ENCODE measurements around the gene FAM222A. TPM values are rescaled to one million over a fixed set of nuclear protein-coding genes. Genes with fewer than 3 reads are reported as not detected.

FAM222A gene
- total RNA-seq, 4 donors from 2014 or later: 7.0 to 24.3 (median 13.5) TPM

DNA sequence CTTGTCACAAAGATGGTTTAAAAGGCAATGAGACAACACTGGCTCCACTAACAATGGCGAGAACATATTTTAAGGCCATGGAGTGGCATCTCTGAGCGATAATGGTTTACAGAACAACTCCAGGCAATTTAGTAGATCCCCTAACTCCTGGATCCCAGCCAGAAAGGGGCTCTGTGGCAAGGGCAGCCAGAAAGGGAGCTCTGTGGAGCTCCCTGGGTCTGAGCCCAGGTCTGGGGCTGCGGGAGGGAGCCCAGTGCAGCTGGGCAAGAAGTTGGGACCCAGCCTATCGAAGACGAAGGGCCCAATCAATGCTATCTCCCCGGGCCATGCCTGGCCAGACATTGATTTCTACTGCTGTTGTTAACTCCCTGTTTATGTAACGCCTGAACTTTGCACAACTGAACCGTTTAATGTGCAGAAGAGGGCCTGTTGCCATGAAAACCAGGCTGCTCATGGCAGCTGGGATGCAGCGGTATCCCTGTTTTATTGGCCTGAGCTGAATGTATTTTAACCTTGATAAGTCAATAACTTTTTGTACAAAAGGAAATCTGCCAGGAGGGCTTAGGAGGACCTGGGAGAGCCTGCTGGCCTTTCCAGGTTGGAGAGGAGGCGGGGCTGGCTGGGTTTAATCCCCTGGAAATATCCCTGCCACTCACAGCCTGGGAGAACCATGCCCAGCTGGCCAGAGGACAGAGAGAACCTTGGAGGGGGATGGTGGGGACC lies 6.7 kb upstream of the FAM222A start:
- peaks cover 0 to under 1% of the 10 kb centered on the region in 2 donors for H3K4me1 ChIP-seq
- in situ Hi-C loops (cut with MboI; ENCODE audit: low sequenced_read_pairs in 4 of 4) (no loop called here), intact Hi-C loops (cut with DNase I; ENCODE audit: low total_unique reads) (no loop called here)
- ATAC-seq: no peak
- no peak for DNase-seq
- H3K4me3 ChIP-seq: no peak overlapping the region
- no peaks in the 10 kb centered on the region for H3K9me3 ChIP-seq
- H3K27me3 ChIP-seq: peaks cover 0 to 2% (median 0%) of the 10 kb centered on the region in 3 donors
- no peaks in the 10 kb centered on the region for H3K36me3 ChIP-seq
- H3K27ac ChIP-seq: no peak overlapping the region
- no peak for TF ChIP-seq POLR2A (IDR thresholded peaks at IDR 0.05)
- TF ChIP-seq, protein P1, sequence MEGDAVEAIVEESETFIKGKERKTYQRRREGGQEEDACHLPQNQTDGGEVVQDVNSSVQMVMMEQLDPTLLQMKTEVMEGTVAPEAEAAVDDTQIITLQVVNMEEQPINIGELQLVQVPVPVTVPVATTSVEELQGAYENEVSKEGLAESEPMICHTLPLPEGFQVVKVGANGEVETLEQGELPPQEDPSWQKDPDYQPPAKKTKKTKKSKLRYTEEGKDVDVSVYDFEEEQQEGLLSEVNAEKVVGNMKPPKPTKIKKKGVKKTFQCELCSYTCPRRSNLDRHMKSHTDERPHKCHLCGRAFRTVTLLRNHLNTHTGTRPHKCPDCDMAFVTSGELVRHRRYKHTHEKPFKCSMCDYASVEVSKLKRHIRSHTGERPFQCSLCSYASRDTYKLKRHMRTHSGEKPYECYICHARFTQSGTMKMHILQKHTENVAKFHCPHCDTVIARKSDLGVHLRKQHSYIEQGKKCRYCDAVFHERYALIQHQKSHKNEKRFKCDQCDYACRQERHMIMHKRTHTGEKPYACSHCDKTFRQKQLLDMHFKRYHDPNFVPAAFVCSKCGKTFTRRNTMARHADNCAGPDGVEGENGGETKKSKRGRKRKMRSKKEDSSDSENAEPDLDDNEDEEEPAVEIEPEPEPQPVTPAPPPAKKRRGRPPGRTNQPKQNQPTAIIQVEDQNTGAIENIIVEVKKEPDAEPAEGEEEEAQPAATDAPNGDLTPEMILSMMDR (IDR thresholded peaks at IDR 0.05 in 4 of 5, conservative IDR thresholded peaks at IDR 0.05 in 1 of 5): no peak

DNA sequence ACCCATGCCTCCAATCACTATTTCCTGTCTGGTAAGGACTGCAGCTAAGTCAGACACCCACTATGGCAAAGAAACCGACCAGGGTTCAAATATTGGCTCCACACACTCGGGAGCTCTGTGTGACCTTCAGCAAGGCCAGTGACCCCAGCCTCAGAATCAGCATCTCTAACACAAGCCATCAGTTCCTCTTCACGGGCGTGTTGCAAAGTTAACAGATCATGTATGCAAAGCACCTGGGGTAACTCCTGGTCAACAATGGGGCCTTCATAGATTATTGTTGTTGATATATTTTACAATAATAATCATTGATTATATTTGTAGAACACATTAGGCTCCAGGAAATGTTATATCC lies 6.2 kb upstream of the FAM222A start:
- no peak for ATAC-seq
- DNase-seq: no peak
- in situ Hi-C loops (cut with MboI; ENCODE audit: low sequenced_read_pairs in 4 of 4): no loop called here
- Histone ChIP-seq H3K4me3 (no peak overlapping the region), H3K27ac (no peak overlapping the region), H3K27me3 (peaks cover 0 to 2% (median 0%) of the 10 kb centered on the region in 3 donors), H3K36me3 (no peaks in the 10 kb centered on the region), H3K9me3 (no peaks in the 10 kb centered on the region), H3K4me1 (peaks cover 0 to 3% of the 10 kb centered on the region in 2 donors)
- intact Hi-C loops (cut with DNase I; ENCODE audit: low total_unique reads): no loop called here
- TF ChIP-seq, protein P1 (IDR thresholded peaks at IDR 0.05 in 4 of 5, conservative IDR thresholded peaks at IDR 0.05 in 1 of 5): no peak
- no peak for TF ChIP-seq POLR2A (IDR thresholded peaks at IDR 0.05)

GRCh38 chr12:109708939-109709338 lies 4.7 kb upstream of the FAM222A start:
- Histone ChIP-seq H3K27ac (no peak overlapping the region), H3K36me3 (no peaks in the 10 kb centered on the region), H3K9me3 (no peaks in the 10 kb centered on the region), H3K4me3 (no peak overlapping the region), H3K4me1 (peaks cover 0 to 3% of the 10 kb centered on the region in 2 donors), H3K27me3 (peaks cover 0 to 2% (median 0%) of the 10 kb centered on the region in 3 donors)
- intact Hi-C loops (cut with DNase I; ENCODE audit: low total_unique reads) (no loop called here), in situ Hi-C loops (cut with MboI; ENCODE audit: low sequenced_read_pairs in 4 of 4) (no loop called here)
- ATAC-seq (no peak), DNase-seq (no peak)
- no peak for TF ChIP-seq POLR2A (IDR thresholded peaks at IDR 0.05)
- TF ChIP-seq, protein P1 (IDR thresholded peaks at IDR 0.05 in 4 of 5, conservative IDR thresholded peaks at IDR 0.05 in 1 of 5): no peak

GRCh38 chr12:109709401-109709991 lies 4.1 kb upstream of the FAM222A start:
- H3K27me3 ChIP-seq: peaks cover 0 to 2% (median 0%) of the 10 kb centered on the region in 3 donors
- intact Hi-C loops (cut with DNase I; ENCODE audit: low total_unique reads) (no loop called here), in situ Hi-C loops (cut with MboI; ENCODE audit: low sequenced_read_pairs in 4 of 4) (no loop called here)
- no peak overlapping the region for H3K27ac ChIP-seq
- TF ChIP-seq POLR2A (IDR thresholded peaks at IDR 0.05): no peak
- TF ChIP-seq, protein P1 (IDR thresholded peaks at IDR 0.05 in 4 of 5, conservative IDR thresholded peaks at IDR 0.05 in 1 of 5): no peak
- DNase-seq (no peak), ATAC-seq (no peak)
- H3K36me3 ChIP-seq: no peaks in the 10 kb centered on the region
- no peaks in the 10 kb centered on the region for H3K9me3 ChIP-seq
- no peak overlapping the region for H3K4me3 ChIP-seq
- peaks cover under 1 to 4% of the 10 kb centered on the region in 2 donors for H3K4me1 ChIP-seq

Measured in gastrocnemius medialis (tissue), 4 donors.